ENCODE measurements around the gene SAMD14.

DNA sequence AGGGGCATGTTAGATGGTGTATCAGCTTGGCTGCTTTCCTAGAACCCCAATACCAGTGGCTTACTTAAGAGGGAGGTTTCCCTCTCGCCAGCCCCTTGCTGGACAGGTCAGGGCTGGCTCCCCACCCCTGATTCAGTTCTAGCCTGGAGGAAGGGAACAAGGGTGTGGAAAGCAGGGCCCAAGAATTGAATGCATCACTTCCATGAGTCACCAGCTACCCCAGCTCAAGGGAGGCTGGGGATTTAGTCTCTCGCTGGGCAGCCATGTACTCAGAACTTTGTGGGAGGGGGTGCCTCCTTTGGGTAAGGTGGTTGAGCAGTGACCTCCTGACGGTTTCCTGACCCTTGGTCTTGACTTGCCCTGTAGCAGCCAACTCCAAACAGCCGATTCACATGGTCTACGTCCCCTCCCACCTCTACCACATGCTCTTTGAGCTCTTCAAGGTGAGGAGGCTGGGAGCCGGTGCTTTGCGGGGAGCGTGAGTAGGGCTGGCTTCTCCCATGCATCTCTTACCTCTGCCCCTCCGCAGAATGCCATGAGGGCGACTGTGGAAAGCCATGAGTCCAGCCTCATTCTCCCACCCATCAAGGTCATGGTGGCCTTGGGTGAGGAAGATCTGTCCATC, 22.1 kb downstream of the SAMD14 start:
- TF ChIP-seq, protein P1, sequence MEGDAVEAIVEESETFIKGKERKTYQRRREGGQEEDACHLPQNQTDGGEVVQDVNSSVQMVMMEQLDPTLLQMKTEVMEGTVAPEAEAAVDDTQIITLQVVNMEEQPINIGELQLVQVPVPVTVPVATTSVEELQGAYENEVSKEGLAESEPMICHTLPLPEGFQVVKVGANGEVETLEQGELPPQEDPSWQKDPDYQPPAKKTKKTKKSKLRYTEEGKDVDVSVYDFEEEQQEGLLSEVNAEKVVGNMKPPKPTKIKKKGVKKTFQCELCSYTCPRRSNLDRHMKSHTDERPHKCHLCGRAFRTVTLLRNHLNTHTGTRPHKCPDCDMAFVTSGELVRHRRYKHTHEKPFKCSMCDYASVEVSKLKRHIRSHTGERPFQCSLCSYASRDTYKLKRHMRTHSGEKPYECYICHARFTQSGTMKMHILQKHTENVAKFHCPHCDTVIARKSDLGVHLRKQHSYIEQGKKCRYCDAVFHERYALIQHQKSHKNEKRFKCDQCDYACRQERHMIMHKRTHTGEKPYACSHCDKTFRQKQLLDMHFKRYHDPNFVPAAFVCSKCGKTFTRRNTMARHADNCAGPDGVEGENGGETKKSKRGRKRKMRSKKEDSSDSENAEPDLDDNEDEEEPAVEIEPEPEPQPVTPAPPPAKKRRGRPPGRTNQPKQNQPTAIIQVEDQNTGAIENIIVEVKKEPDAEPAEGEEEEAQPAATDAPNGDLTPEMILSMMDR (IDR thresholded peaks at IDR 0.05) = no peak
- TF ChIP-seq EZH2 (IDR thresholded peaks at IDR 0.05; ENCODE audit: borderline replicate concordance, insufficient read depth, low read depth, low read length, poor library complexity, severe bottlenecking) = no peak
